B cell (primary cell): ENCODE measurements around the gene NUDT19.

Experiments used
- EZH2 ChIP-seq: IDR thresholded peaks from 2 replicates; pipeline ENCODE4 v1.6.1; 2012; ENCODE audit warnings: borderline replicate concordance, low read depth, mild to moderate bottlenecking, moderate library complexity, low read length; ENCODE audit not compliant: insufficient read depth, poor library complexity, severe bottlenecking
- TF ChIP-seq, protein P1 (sequence below): fragments of 200-600 bp; IDR thresholded peaks from one replicate; pipeline ENCODE4 v1.8.0; 2022; ENCODE audit warnings: antibody characterized with exemption, mild to moderate bottlenecking

DNA sequence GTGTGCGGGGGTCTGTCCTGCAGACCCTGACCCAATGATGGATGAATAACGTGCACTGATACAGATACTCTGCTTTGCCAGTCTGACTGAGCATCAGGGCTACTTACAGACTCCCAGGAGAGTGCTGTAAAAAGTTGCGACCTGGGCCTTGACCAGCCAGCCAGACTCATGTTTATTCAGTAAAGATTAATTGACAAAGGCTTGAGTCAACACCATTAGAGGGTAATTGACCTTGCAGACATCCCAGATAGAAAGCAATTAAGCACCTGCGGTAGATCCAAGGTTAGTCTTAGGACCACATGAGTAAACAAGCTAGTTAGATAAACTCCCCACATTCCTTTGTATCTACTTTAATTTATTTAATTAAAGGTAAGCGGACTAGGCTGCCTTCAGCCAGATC is 10.4 kb downstream of the NUDT19 start:
- TF ChIP-seq, protein P1, sequence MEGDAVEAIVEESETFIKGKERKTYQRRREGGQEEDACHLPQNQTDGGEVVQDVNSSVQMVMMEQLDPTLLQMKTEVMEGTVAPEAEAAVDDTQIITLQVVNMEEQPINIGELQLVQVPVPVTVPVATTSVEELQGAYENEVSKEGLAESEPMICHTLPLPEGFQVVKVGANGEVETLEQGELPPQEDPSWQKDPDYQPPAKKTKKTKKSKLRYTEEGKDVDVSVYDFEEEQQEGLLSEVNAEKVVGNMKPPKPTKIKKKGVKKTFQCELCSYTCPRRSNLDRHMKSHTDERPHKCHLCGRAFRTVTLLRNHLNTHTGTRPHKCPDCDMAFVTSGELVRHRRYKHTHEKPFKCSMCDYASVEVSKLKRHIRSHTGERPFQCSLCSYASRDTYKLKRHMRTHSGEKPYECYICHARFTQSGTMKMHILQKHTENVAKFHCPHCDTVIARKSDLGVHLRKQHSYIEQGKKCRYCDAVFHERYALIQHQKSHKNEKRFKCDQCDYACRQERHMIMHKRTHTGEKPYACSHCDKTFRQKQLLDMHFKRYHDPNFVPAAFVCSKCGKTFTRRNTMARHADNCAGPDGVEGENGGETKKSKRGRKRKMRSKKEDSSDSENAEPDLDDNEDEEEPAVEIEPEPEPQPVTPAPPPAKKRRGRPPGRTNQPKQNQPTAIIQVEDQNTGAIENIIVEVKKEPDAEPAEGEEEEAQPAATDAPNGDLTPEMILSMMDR, result no peak
- no peak for TF ChIP-seq EZH2
